HepG2 (cell line): ENCODE data around the gene HTR1E. TPM values are rescaled to one million over a fixed set of nuclear protein-coding genes. Genes with fewer than 3 reads are reported as not detected.

Experiments used
- ATAC-seq: fragments of 200-7000 bp; cut with Tn5 transposase; 3 replicates; pipeline ENCODE4 v1.9.1; 2020; ENCODE audit warnings: mild to moderate bottlenecking, moderate library complexity
- BruUV-seq: library from RNA; stranded (reverse); fragments of 400-500 nt; replicated peaks from 2 replicates; lab custom pipeline; 2021; lab: Mats Ljungman, UMichigan
- CTCF ChIA-PET: fragments of 300-600 bp; formaldehyde crosslinking; extraction: SDS; loops from one replicate; lab custom pipeline; 2021; ENCODE audit warnings: low total read pairs, inconsistent platforms, low intra/inter-chr PET ratio; lab: Yijun Ruan, JAX
- POLR2A ChIA-PET: fragments of 350-600 bp; sonication (Branson Sonifier 250); formaldehyde crosslinking; loops from one replicate; lab custom pipeline; 2020; ENCODE audit warnings: antibody characterized with exemption, inconsistent platforms; lab: Yijun Ruan, JAX
- DNase-seq: peaks from one replicate; pipeline ENCODE4 v3.0.0-alpha.2; 2015; ENCODE audit warnings: low spot score
- FAIRE-seq: peaks from 3 replicates; lab custom pipeline; 2011; peaks lifted over from hg19 to GRCh38; lab: Jason Lieb, UNC
- H2AFZ ChIP-seq: one replicate; pipeline ENCODE4 v1.6.1; 2011; ENCODE audit warnings: low read length, inconsistent platforms
- H3K27ac ChIP-seq: fragments of 300-600 bp; 3 replicates; pipeline ENCODE4 v1.8.0; 2011; ENCODE audit warnings: mixed run types, mild to moderate bottlenecking, mixed read lengths, low read length, inconsistent platforms; ENCODE audit not compliant: insufficient read depth; ENCODE audit errors: extremely low read length
- H3K27me3 ChIP-seq, 2 experiments: fragments of 200-600 bp in 1 of 2; 2 replicates in 1 of 2; 3 replicates in 1 of 2; pipeline versions ENCODE4 v1.6.0 to v1.8.0; 2011; ENCODE audit warnings: low read length in 2 of 2, mild to moderate bottlenecking in 2 of 2, moderate library complexity in 2 of 2, inconsistent platforms in 1 of 2; ENCODE audit not compliant: insufficient read depth in 2 of 2, control insufficient read depth in 1 of 2
- H3K36me3 ChIP-seq, 2 experiments: fragments of 200-600 bp in 1 of 2; replicated peaks in 1 of 2; 2 replicates in 1 of 2; 3 replicates in 1 of 2; pipeline versions ENCODE4 v1.5.1 to v1.8.0; 2011; ENCODE audit warnings: low read length in 2 of 2, inconsistent platforms in 1 of 2; ENCODE audit not compliant: insufficient read depth in 2 of 2, control insufficient read depth in 1 of 2
- H3K4me1 ChIP-seq: 2 replicates; pipeline ENCODE4 v1.5.1; 2012; ENCODE audit warnings: low read length, inconsistent platforms; ENCODE audit not compliant: insufficient read depth
- H3K4me2 ChIP-seq: 2 replicates; pipeline ENCODE4 v1.6.0; 2011; ENCODE audit warnings: low read depth, low read length, inconsistent platforms
- H3K4me3 ChIP-seq, 3 experiments: fragments of 200-600 bp in 1 of 3; sonication (generic), shearing (Covaris generic) in 1 of 3; replicated peaks in 1 of 3; 2 replicates each; pipeline ENCODE4 v1.5.1; 2011 to 2016; ENCODE audit warnings: low read length in 3 of 3, inconsistent platforms in 2 of 3, low read depth in 2 of 3, mild to moderate bottlenecking in 2 of 3, control low read depth in 1 of 3, mixed read lengths in 1 of 3; ENCODE audit not compliant: insufficient read depth in 1 of 3
- H3K79me2 ChIP-seq: one replicate; pipeline ENCODE4 v1.6.1; 2011; ENCODE audit warnings: low read length, inconsistent platforms; ENCODE audit not compliant: insufficient read depth
- H3K9ac ChIP-seq: 2 replicates; pipeline ENCODE4 v1.6.0; 2011; ENCODE audit warnings: mild to moderate bottlenecking, low read depth, low read length, inconsistent platforms; ENCODE audit not compliant: insufficient read depth
- H3K9me3 ChIP-seq: 2 replicates; pipeline ENCODE4 v1.5.1; 2012; ENCODE audit warnings: mild to moderate bottlenecking, low read length
- H4K20me1 ChIP-seq: 2 replicates; pipeline ENCODE4 v1.6.0; 2011; ENCODE audit warnings: inconsistent platforms, mild to moderate bottlenecking, low read length, moderate library complexity; ENCODE audit not compliant: insufficient read depth
- EHMT2 ChIP-seq: fragments of 200-600 bp; sonication (generic); IDR thresholded peaks from 2 replicates; pipeline ENCODE4 v1.7.0; 2017; ENCODE audit warnings: antibody characterized with exemption, low read depth, low read length, borderline replicate concordance
- HNF4G ChIP-seq, 2 experiments: sonication (generic) in 1 of 2; formaldehyde crosslinking in 1 of 2; IDR thresholded peaks; 2 replicates each; pipeline versions ENCODE4 v1.4.0 to v1.6.1; 2011 to 2020; ENCODE audit warnings: borderline replicate concordance in 2 of 2, low read depth in 2 of 2, mild to moderate bottlenecking in 2 of 2, low read length in 1 of 2, missing genetic modification reagents in 1 of 2, moderate library complexity in 1 of 2
- KLF16 ChIP-seq, 2 experiments: sonication (generic) in 1 of 2; formaldehyde crosslinking in 1 of 2; IDR thresholded peaks; 2 replicates each; pipeline versions ENCODE4 v1.6.1 to v1.8.0; 2016 to 2023; ENCODE audit warnings: missing genetic modification reagents in 2 of 2, missing compliant biosample characterization in 1 of 2
- ZNF432 ChIP-seq: sonication (generic); formaldehyde crosslinking; IDR thresholded peaks from 2 replicates; pipeline ENCODE4 v1.5.0; 2020; ENCODE audit warnings: missing genetic modification reagents, mild to moderate bottlenecking, borderline replicate concordance
- ZNF510 ChIP-seq: sonication (generic); formaldehyde crosslinking; IDR thresholded peaks from 2 replicates; pipeline ENCODE4 v1.4.0; 2020; ENCODE audit warnings: low read depth, mild to moderate bottlenecking, missing genetic modification reagents
- ZSCAN12 ChIP-seq: sonication (generic); formaldehyde crosslinking; IDR thresholded peaks from 2 replicates; pipeline ENCODE4 v1.9.0; 2021; ENCODE audit warnings: mild to moderate bottlenecking, missing genetic modification reagents
- WGBS: methylation state at CpG from one replicate; pipeline ENCODE4 v1.1.6; 2017; ENCODE audit warnings: low lambda C conversion rate; 5-methylcytosine and 5-hydroxymethylcytosine counted together
- in situ Hi-C: cut with HindIII; loops from 2 replicates; pipeline ENCODE4 v1.10.0; 2017; ENCODE audit warnings: low pct_unique_long_range_greater_than_20kb; ENCODE audit not compliant: extremely low pct_ligation_motif_present
- intact Hi-C: fragments of 100-400 bp; cut with micrococcal nuclease; formaldehyde crosslinking; loops from one replicate; pipeline ENCODE4 v1.10.0; 2022; ENCODE audit not compliant: unreplicated experiment
- polyA plus RNA-seq, 8 experiments: library from polyadenylated mRNA; depleted of rRNA in 3 of 8; stranded (reverse) in 7 of 8; unstranded in 1 of 8; fragments of >200 nt; fragmentation: Illumina TruSeq in 4 of 8; extraction: Trizol in 4 of 8; gene quantifications; 2 replicates each; pipeline versions ENCODE4 v1.2.1 to v1.2.3, GENCODE V29; 2011 to 2016; ENCODE audit warnings: low read depth in 4 of 8, missing spikeins in 1 of 8, mixed read lengths in 1 of 8; ENCODE audit not compliant: insufficient read depth in 1 of 8
- total RNA-seq, 5 experiments: library from RNA; depleted of rRNA; stranded (reverse); fragments of >200 nt; fragmentation: Illumina TruSeq; extraction: Trizol; gene quantifications; 2 replicates each; pipeline ENCODE4 v1.2.3, GENCODE V29; 2016; ENCODE audit warnings: low read depth in 1 of 5
- TF ChIP-seq, protein P1 (sequence below): sonication (generic); formaldehyde crosslinking; IDR thresholded peaks from 2 replicates; pipeline ENCODE4 v1.5.1; 2020; ENCODE audit warnings: mild to moderate bottlenecking, missing genetic modification reagents, moderate library complexity
- TF ChIP-seq, protein P2 (sequence below): sonication (generic); formaldehyde crosslinking; IDR thresholded peaks from 2 replicates; pipeline ENCODE4 v1.8.0; 2022; ENCODE audit warnings: missing genetic modification reagents, mild to moderate bottlenecking, borderline replicate concordance

The HTR1E gene
- total and polyA plus RNA-seq, 2 of the 13 experiments (the other 11 are each of a cell fraction or from before 2014, with no cell fraction given) = not detected

DNA sequence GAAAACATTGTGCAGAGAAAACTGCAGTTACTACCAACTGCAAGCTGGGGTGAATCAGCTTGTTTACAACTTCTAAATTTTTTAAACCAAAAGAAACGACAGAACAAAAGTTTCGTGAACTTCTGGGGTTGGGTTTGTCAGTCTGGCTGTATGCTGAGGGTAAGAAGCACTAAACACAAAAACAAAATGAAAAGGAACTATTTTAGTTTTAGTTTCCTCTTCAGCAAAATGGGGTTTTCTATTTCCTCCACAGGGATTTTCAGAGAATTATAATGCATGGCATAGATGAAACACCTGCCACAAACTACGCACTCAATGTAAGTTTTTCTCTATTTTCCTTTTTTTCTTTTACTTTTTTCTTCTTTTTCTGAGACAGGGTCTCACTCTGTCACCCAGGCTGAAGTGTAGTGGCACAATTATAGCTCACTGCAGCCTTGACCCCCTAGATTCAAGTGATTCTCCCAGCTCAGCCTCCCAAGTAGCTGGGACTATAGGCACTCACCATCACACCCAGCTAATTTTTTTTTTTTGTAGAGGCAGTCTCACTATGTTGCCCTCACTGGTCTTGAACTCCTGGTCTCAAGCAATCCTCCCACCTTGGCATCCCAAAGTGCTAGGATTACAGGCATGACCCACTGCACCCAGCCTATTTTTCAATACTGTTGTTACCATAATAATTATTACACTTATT is 117.0 kb downstream of the HTR1E start:
- BruUV-seq = no TSS peak

More for the DNA sequence above, 117.0 kb downstream of the HTR1E start:
- H3K4me3 ChIP-seq = no peak overlapping the region
- no peaks in the 10 kb centered on the region for H3K36me3 ChIP-seq
- H3K27me3 ChIP-seq = no peaks in the 10 kb centered on the region
- WGBS = 1% methylated on average over 3 of the region's 3 CpGs
- ATAC-seq = no peak
- no peaks in the 10 kb centered on the region for H3K79me2 ChIP-seq
- H2AFZ ChIP-seq = no peak overlapping the region
- in situ Hi-C loops (no loop called here), intact Hi-C loops (no loop called here)
- no peak overlapping the region for H3K4me2 ChIP-seq
- no peak for FAIRE-seq
- H4K20me1 ChIP-seq = no peaks in the 10 kb centered on the region
- no peaks in the 10 kb centered on the region for H3K4me1 ChIP-seq
- DNase-seq = no peak
- H3K9me3 ChIP-seq = no peaks in the 10 kb centered on the region
- H3K9ac ChIP-seq = no peak overlapping the region
- TF ChIP-seq ZNF432 (CRISPR knock-in tag) (no peak), EHMT2 (no peak), KLF16 (CRISPR knock-in tag; IDR thresholded peaks at IDR 0.05) (no peak), ZSCAN12 (no peak), HNF4G (IDR thresholded peaks at IDR 0.05; ENCODE audit: borderline replicate concordance, low read depth, low read length) (no peak), HNF4G (CRISPR knock-in tag; IDR thresholded peaks at IDR 0.05; ENCODE audit: borderline replicate concordance, low read depth) (no peak), ZNF510 (CRISPR knock-in tag) (no peak)
- TF ChIP-seq, protein P1, sequence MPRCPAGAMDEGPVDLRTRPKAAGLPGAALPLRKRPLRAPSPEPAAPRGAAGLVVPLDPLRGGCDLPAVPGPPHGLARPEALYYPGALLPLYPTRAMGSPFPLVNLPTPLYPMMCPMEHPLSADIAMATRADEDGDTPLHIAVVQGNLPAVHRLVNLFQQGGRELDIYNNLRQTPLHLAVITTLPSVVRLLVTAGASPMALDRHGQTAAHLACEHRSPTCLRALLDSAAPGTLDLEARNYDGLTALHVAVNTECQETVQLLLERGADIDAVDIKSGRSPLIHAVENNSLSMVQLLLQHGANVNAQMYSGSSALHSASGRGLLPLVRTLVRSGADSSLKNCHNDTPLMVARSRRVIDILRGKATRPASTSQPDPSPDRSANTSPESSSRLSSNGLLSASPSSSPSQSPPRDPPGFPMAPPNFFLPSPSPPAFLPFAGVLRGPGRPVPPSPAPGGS (CRISPR knock-in tag) = no peak
- TF ChIP-seq, protein P2, sequence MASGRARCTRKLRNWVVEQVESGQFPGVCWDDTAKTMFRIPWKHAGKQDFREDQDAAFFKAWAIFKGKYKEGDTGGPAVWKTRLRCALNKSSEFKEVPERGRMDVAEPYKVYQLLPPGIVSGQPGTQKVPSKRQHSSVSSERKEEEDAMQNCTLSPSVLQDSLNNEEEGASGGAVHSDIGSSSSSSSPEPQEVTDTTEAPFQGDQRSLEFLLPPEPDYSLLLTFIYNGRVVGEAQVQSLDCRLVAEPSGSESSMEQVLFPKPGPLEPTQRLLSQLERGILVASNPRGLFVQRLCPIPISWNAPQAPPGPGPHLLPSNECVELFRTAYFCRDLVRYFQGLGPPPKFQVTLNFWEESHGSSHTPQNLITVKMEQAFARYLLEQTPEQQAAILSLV (CRISPR knock-in tag) = no peak
- TF ChIP-seq, all 625 proteins: peak for 0
- H3K27ac ChIP-seq = no peak overlapping the region
- ChIA-PET CTCF (no interaction called here), POLR2A (no interaction called here)
